Measurements from ENCODE around the gene SLC12A8. TPM values are rescaled to one million over a fixed set of nuclear protein-coding genes. Genes with fewer than 3 reads are reported as not detected.

SLC12A8 gene
- total and polyA plus RNA-seq, 10 of the 15 experiments (the other 5 are each of a cell fraction or from before 2014, with no cell fraction given): 2.5 to 71.6 (median 50.1) TPM

- TF ChIP-seq SUZ12 (IDR thresholded peaks at IDR 0.05; ENCODE audit: unreplicated experiment): no peak
Observed at GRCh38 chr3:125148016-125148812, 64.3 kb downstream of the SLC12A8 start (continued).

DNA sequence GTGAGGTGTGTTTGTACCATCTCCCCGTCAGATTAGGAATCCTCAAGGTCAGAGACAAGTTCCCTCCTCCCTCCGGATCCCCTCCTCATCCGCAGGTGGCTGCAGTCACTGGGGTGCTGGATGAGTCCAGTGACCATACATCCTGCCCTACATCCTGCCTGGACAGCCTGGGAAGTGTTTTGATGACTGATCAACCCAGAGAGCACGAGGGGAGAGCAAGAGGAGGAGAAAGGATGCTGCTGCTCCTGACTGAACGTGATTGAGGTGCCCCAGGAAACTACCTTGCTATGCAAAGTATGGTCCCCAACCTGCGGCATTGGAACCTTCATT, 65.1 kb downstream of the SLC12A8 start:
- Histone ChIP-seq H3K79me2 (ENCODE audit: control insufficient read depth, insufficient read depth, low read length) (no peaks in the 10 kb centered on the region), H3K36me3 (ENCODE audit: control insufficient read depth in 2 of 2, insufficient read depth in 2 of 2, low read length in 1 of 2) (no peaks in the 10 kb centered on the region), H3K4me1 (ENCODE audit: control insufficient read depth, insufficient read depth, low read length) (peaks cover 72% of the 10 kb centered on the region), H3K27me3 (replicated peaks in 1 of 2; ENCODE audit: control insufficient read depth in 2 of 2, insufficient read depth in 2 of 2, low read length in 1 of 2) (no peaks in the 10 kb centered on the region), H2AFZ (ENCODE audit: control insufficient read depth, low read depth, low read length) (peak overlapping the region; percentile 47), H3K4me2 (ENCODE audit: control insufficient read depth, insufficient read depth) (peak overlapping the region; percentile 78), H3K27ac (ENCODE audit: control insufficient read depth, insufficient read depth) (peak overlapping the region; percentile 66), H4K20me1 (ENCODE audit: control insufficient read depth, insufficient read depth) (no peaks in the 10 kb centered on the region), H3K9ac (ENCODE audit: control insufficient read depth, insufficient read depth, low read length) (peak overlapping the region; percentile 25; the same call in 1 of the 2 replicates), H3K9me3 (replicated peaks; ENCODE audit: control insufficient read depth, insufficient read depth, low read length) (no peaks in the 10 kb centered on the region), H3K4me3 (0 out of 2 replicates have a peak overlapping the region, but pooled peaks have one; percentile 3)
- BruUV-seq (replicated peaks): no TSS peak
- ChIA-PET POLR2A (no interaction called here), CTCF (no interaction called here), RAD21 (ENCODE audit: unreplicated experiment) (interaction anchor here (1.1 to 12.0 kb wide), 4 partner anchors 27 to 48 kb away, joined by 3 to 106 read pairs (median 5); no protein-coding TSS in a partner anchor), SMC1A (ENCODE audit: uncharacterized antibody, unreplicated experiment) (interaction anchor here (0.7 to 1.7 kb wide), 4 partner anchors 18 to 213 kb away, joined by 3 to 5 read pairs (median 3); no protein-coding TSS in a partner anchor)
- DNase-seq (ENCODE audit: low read depth, low spot score): no peak
- no peak for FAIRE-seq
- peak; percentile 62 for TF ChIP-seq EED (IDR thresholded peaks at IDR 0.05; ENCODE audit: low read depth)
- no peak for TF ChIP-seq KAT2A (conservative IDR thresholded peaks at IDR 0.05; ENCODE audit: control insufficient read depth, low read depth, low read length)
- ATAC-seq: peak; percentile 13
- in situ Hi-C loops (cut with MboI): no loop called here
- WGBS (ENCODE audit: insufficient coverage, insufficient replicate concordance, low lambda C conversion rate, missing lambda C conversion rate): 70% methylated on average over 6 of the region's 6 CpGs
- intact Hi-C loops (cut with micrococcal nuclease; ENCODE audit: unreplicated experiment): no loop called here
